ENCODE results near the gene ZNF692.
"Not testable (repeated sequence)": the region's sequence is repeated elsewhere in the genome, so short reads cannot be mapped to it uniquely, and the experiment has no call there.

The ZNF692 gene, protein sequence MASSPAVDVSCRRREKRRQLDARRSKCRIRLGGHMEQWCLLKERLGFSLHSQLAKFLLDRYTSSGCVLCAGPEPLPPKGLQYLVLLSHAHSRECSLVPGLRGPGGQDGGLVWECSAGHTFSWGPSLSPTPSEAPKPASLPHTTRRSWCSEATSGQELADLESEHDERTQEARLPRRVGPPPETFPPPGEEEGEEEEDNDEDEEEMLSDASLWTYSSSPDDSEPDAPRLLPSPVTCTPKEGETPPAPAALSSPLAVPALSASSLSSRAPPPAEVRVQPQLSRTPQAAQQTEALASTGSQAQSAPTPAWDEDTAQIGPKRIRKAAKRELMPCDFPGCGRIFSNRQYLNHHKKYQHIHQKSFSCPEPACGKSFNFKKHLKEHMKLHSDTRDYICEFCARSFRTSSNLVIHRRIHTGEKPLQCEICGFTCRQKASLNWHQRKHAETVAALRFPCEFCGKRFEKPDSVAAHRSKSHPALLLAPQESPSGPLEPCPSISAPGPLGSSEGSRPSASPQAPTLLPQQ

GRCh38 chr1:248858891-248859889 is at the start of gene ZNF692:
Gene ZNF692 (minus strand): TSS chr1:248859085. CDS start chr1:248858309, 776 bp downstream.
- peak; percentile 97 to 99 for DNase-seq

- no peak for DNase-seq
These were observed 48.1 kb upstream of the ZNF692 start for GRCh38 chr1:248906753-248907661.

GRCh38 chr1:248906009-248906752 is 47.3 kb upstream of the ZNF692 start, which contains the start of gene PGBD2:
Gene PGBD2 (plus strand): TSS chr1:248906235. CDS start chr1:248913863, 7,628 bp downstream.
- DNase-seq: peak; percentile 94

GRCh38 chr1:248905662-248906008 is 46.8 kb upstream of the ZNF692 start:
- DNase-seq: no peak

GRCh38 chr1:248904437-248905216 is 45.7 kb upstream of the ZNF692 start:
- no peak for DNase-seq

- no peak for DNase-seq
These were observed 42.7 kb upstream of the ZNF692 start for GRCh38 chr1:248901578-248901977.

- no peak for DNase-seq
These were observed 41.8 kb upstream of the ZNF692 start for GRCh38 chr1:248900637-248901036.

- DNase-seq: no peak
These were observed 38.8 kb upstream of the ZNF692 start for GRCh38 chr1:248897412-248898337.

DNA sequence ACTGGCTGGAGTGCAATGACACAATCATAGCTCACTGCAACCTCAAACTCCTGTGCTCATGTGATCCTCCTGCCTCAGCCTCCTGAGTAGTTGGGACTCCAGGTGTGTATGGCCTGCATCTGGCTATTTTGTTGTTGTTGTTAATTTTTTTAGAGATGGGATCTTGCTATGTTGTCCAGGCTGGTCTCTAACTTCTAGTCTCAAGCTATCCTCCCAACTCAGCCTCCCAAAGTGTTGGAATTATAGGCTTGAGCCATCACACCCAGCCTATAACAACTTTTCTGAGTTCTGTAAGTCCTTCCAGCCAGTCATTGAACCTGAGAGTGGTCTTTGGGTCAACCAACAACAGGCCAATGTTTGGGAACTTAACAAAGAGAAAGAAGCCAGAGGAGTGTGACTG is 36.0 kb upstream of the ZNF692 start:
- DNase-seq: no peak

- no peak for DNase-seq
These were observed 33.7 kb upstream of the ZNF692 start for GRCh38 chr1:248892590-248892989.

GRCh38 chr1:248891758-248892157 is 32.9 kb upstream of the ZNF692 start:
- DNase-seq: no peak

GRCh38 chr1:248890549-248891498 is 31.9 kb upstream of the ZNF692 start:
- no peak for DNase-seq

DNA sequence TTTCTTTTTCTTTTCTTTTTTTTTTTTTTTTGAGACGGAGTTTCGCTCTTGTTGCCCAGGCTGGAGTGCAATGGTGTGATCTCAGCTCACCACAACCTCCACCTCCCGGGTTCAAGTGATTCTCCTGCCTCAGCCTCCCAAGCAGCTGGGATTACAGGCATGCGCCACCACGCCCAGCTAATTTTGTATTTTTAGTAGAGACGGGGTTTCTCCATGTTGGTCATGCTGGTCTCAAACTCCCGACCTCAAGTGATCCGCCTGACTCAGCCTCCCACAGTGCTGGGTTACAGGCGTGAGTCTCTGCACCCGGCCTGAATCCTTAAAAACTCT is 31.0 kb upstream of the ZNF692 start:
- not testable (repeated sequence) for DNase-seq

- DNase-seq: no peak
These were observed 27.5 kb upstream of the ZNF692 start for GRCh38 chr1:248886237-248886895.

DNA sequence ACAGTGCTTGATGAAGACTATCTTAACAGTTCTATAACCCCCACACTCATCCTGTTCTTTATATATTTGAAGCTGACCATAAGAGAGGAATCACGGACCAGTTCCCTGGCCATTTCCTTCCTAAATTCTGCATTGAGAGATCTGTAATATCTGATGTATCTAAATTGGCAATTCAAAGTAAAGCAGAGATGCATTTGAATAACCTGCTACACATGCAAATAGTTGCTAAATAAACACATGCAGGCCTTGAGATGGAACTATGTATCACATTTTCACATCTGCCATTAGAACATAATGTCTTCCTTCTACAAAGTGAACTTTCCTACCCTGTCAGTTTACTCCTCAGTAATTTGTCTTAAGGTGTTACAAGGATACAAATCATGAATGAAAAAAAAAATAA is 26.8 kb upstream of the ZNF692 start:
- DNase-seq: no peak

GRCh38 chr1:248884632-248885295 is 25.9 kb upstream of the ZNF692 start:
- DNase-seq: no peak

DNA sequence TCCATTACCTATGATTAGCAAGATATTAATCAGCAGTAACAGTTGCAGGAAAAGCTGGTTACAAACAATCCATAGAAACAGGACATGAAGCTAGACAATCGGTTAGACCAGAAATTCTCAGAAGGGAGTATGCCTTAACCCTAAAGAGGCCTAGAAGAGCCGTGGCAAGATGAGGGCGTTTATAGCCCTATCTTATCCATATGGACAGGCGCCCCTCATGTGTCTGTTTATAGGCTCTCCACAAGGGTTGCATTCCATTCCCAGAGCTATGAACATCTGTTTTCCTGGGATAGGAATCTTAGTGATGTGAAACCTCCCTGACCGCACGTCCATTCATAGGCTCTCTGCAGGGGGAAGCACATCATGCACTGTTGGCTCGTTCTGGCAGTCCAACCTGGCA is 23.5 kb upstream of the ZNF692 start:
- not testable (repeated sequence) for DNase-seq
